GM10248 (cell line): Measurements from ENCODE around the gene ADAMTSL2.

Experiments used
- CTCF ChIA-PET: fragments of 300-600 bp; sonication (Branson Sonifier 250); formaldehyde crosslinking; extraction: SDS; loops from one replicate; lab custom pipeline; 2021; ENCODE audit warnings: antibody characterized with exemption; lab: Yijun Ruan, JAX
- POLR2A ChIA-PET: fragments of 350-650 bp; sonication (Branson Sonifier 250); formaldehyde crosslinking; extraction: SDS; loops from one replicate; lab custom pipeline; 2020; ENCODE audit warnings: antibody characterized with exemption; lab: Yijun Ruan, JAX
- DNase-seq: peaks from one replicate; pipeline ENCODE4 v3.0.0; 2012; ENCODE audit errors: extremely low spot score
- CTCF ChIP-seq: IDR thresholded peaks from 2 replicates; pipeline ENCODE4 v1.5.1; 2012; ENCODE audit warnings: mild to moderate bottlenecking, low read depth; ENCODE audit errors: extremely low read depth, missing control alignments, control extremely low read depth

Gene ADAMTSL2

GRCh38 chr9:133532937-133533668, 1.4 kb upstream of the ADAMTSL2 start:
- TF ChIP-seq CTCF: peak; percentile 72
- CTCF ChIA-PET: interaction anchor here (0.6 to 4.3 kb wide), 13 partner anchors 11 to 566 kb away, joined by 3 to 34 read pairs (median 4); partner anchors contain the start of gene SARDH
- DNase-seq: peak; percentile 79
- POLR2A ChIA-PET: no interaction called here

GRCh38 chr9:133533857-133534256, 647 bp upstream of the ADAMTSL2 start:
- CTCF ChIA-PET: interaction anchor here (0.7 to 4.3 kb wide), 9 partner anchors 10 to 565 kb away, joined by 3 to 34 read pairs (median 4); partner anchors contain the start of gene SARDH
- TF ChIP-seq CTCF: no peak
- DNase-seq: no peak
- POLR2A ChIA-PET: no interaction called here

- DNase-seq: no peak
- ChIA-PET POLR2A (no interaction called here), CTCF (interaction anchor here (3.4 kb wide), 1 partner anchor 208 kb away, joined by 8 read pairs; no protein-coding TSS in a partner anchor)
- no peak for TF ChIP-seq CTCF
Observed at GRCh38 chr9:133535306-133535877, 888 bp downstream of the ADAMTSL2 start.

GRCh38 chr9:133536080-133536479, 1.6 kb downstream of the ADAMTSL2 start:
- CTCF ChIA-PET: interaction anchor here (1.7 kb wide), 1 partner anchor 191 kb away, joined by 5 read pairs; no protein-coding TSS in a partner anchor
- no peak for DNase-seq
- POLR2A ChIA-PET: no interaction called here
- TF ChIP-seq CTCF: no peak

- POLR2A ChIA-PET: no interaction called here
- CTCF ChIA-PET: interaction anchor here (1.7 kb wide), 1 partner anchor 190 kb away, joined by 5 read pairs; no protein-coding TSS in a partner anchor
- no peak for DNase-seq
- TF ChIP-seq CTCF: no peak
Observed at GRCh38 chr9:133536536-133536935, 2.0 kb downstream of the ADAMTSL2 start.

GRCh38 chr9:133537257-133537656, 2.8 kb downstream of the ADAMTSL2 start:
- no peak for TF ChIP-seq CTCF
- ChIA-PET CTCF (interaction anchor here (1.7 kb wide), 1 partner anchor 189 kb away, joined by 5 read pairs; no protein-coding TSS in a partner anchor), POLR2A (no interaction called here)
- DNase-seq: no peak
